Neural progenitor cell (in vitro differentiated cells): ENCODE data around the gene LARGE1. TPM values are rescaled to one million over a fixed set of nuclear protein-coding genes. Genes with fewer than 3 reads are reported as not detected.

Source experiments
- DNase-seq: peaks from one replicate; pipeline ENCODE4 v3.0.0-alpha.2; 2016; ENCODE audit warnings: low spot score
- H2AFZ ChIP-seq: fragments of 200-600 bp; sonication (generic); replicated peaks from 2 replicates; pipeline ENCODE4 v1.6.1; 2016; ENCODE audit warnings: antibody characterized with exemption
- H3F3A ChIP-seq: fragments of 200-600 bp; sonication (generic); 2 replicates; pipeline ENCODE4 v1.6.1; 2016; ENCODE audit warnings: antibody characterized with exemption, low read depth
- H3K27ac ChIP-seq: fragments of 200-600 bp; sonication (generic); 2 replicates; pipeline ENCODE4 v1.5.1; 2016; ENCODE audit warnings: mild to moderate bottlenecking
- H3K27me3 ChIP-seq: fragments of 200-600 bp; sonication (generic); 2 replicates; pipeline ENCODE4 v1.6.1; 2016; ENCODE audit warnings: mild to moderate bottlenecking, moderate library complexity
- H3K36me3 ChIP-seq: fragments of 200-600 bp; sonication (generic); 2 replicates; pipeline ENCODE4 v1.5.1; 2016
- H3K4me1 ChIP-seq: fragments of 200-600 bp; sonication (generic); 2 replicates; pipeline ENCODE4 v1.6.1; 2016; ENCODE audit warnings: mixed run types
- H3K4me2 ChIP-seq: fragments of 200-600 bp; sonication (generic); 2 replicates; pipeline ENCODE4 v1.6.1; 2016
- H3K4me3 ChIP-seq: fragments of 200-600 bp; sonication (generic); 2 replicates; pipeline ENCODE4 v1.5.1; 2016
- H3K79me2 ChIP-seq: fragments of 200-600 bp; sonication (generic); 2 replicates; pipeline ENCODE4 v1.6.1; 2016; ENCODE audit warnings: low read depth
- H3K9ac ChIP-seq: fragments of 200-600 bp; sonication (generic); 2 replicates; pipeline ENCODE4 v1.6.1; 2016
- H3K9me3 ChIP-seq: fragments of 200-600 bp; sonication (generic); 2 replicates; pipeline ENCODE4 v1.5.1; 2016; ENCODE audit warnings: low read depth
- H4K20me1 ChIP-seq: fragments of 200-600 bp; sonication (generic); 2 replicates; pipeline ENCODE4 v1.6.1; 2016; ENCODE audit warnings: low read depth
- H3K27ac Mint-ChIP-seq: 3 replicates; pipeline ENCODE4 v1.8.0; 2021; ENCODE audit warnings: mixed read lengths
- H3K27me3 Mint-ChIP-seq: 2 replicates; pipeline ENCODE4 v1.8.0; 2022; ENCODE audit warnings: low read depth, mild to moderate bottlenecking, inconsistent platforms, moderate library complexity, mixed read lengths; ENCODE audit not compliant: insufficient read depth
- H3K36me3 Mint-ChIP-seq: 3 replicates; pipeline ENCODE4 v1.8.0; 2021; ENCODE audit warnings: mixed read lengths
- H3K4me1 Mint-ChIP-seq: 3 replicates; pipeline ENCODE4 v1.8.0; 2021; ENCODE audit warnings: mixed read lengths
- H3K4me3 Mint-ChIP-seq: 3 replicates; pipeline ENCODE4 v1.8.0; 2021; ENCODE audit warnings: mild to moderate bottlenecking, moderate library complexity, mixed read lengths
- H3K9me3 Mint-ChIP-seq: 3 replicates; pipeline ENCODE4 v1.8.0; 2020; ENCODE audit warnings: mixed read lengths
- CTCF ChIP-seq: fragments of 200-600 bp; sonication (generic); IDR thresholded peaks from 2 replicates; pipeline ENCODE4 v1.5.1; 2017; ENCODE audit warnings: antibody characterized with exemption, mild to moderate bottlenecking
- EZH2 ChIP-seq: fragments of 200-600 bp; sonication (generic); IDR thresholded peaks from 2 replicates; pipeline ENCODE4 v1.6.1; 2017; ENCODE audit warnings: antibody characterized with exemption, mild to moderate bottlenecking, moderate library complexity
- EZH2phosphoT487 ChIP-seq: fragments of 200-600 bp; sonication (generic); IDR thresholded peaks from 2 replicates; pipeline ENCODE4 v1.6.1; 2017; ENCODE audit warnings: antibody characterized with exemption
- total RNA-seq: library from RNA; depleted of rRNA; stranded (reverse); fragments of >200 nt; gene quantifications from 2 replicates; pipeline ENCODE4 v1.2.3, GENCODE V29; 2015; ENCODE audit warnings: low replicate concordance

LARGE1 gene
- total RNA-seq, 1 donor from 2014 or later, result 24.9 TPM

GRCh38 chr22:33758961-33759360, 161.3 kb downstream of the LARGE1 start:
- peaks cover 31% of the 10 kb centered on the region for H3K79me2 ChIP-seq

GRCh38 chr22:33757802-33758483, 162.3 kb downstream of the LARGE1 start:
- Histone ChIP-seq H2AFZ (no peak overlapping the region), H3K4me1 (peaks cover 26% of the 10 kb centered on the region), H3K36me3 (no peaks in the 10 kb centered on the region), H3K79me2 (peaks cover 25% of the 10 kb centered on the region), H3K9ac (no peak overlapping the region), H3K27ac (no peak overlapping the region), H3F3A (peaks cover 31% of the 10 kb centered on the region), H3K27me3 (no peaks in the 10 kb centered on the region), H3K4me3 (peak overlapping the region; percentile 22), H4K20me1 (peaks cover 33% of the 10 kb centered on the region), H3K9me3 (no peaks in the 10 kb centered on the region), H3K4me2 (peak overlapping the region; percentile 59)
- H3K4me3 Mint-ChIP-seq, result peak overlapping the region; percentile 60
- peaks cover 4% of the 10 kb centered on the region for H3K27me3 Mint-ChIP-seq
- H3K4me1 Mint-ChIP-seq, result peaks cover 34% of the 10 kb centered on the region
- peak; percentile 64 for DNase-seq
- TF ChIP-seq CTCF (no peak), EZH2phosphoT487 (no peak), EZH2 (no peak)
- peak overlapping the region; percentile 84 for H3K27ac Mint-ChIP-seq
- H3K36me3 Mint-ChIP-seq, result peaks cover 30% of the 10 kb centered on the region
- peaks cover 7% of the 10 kb centered on the region for H3K9me3 Mint-ChIP-seq

More at GRCh38 chr22:33758961-33759360, 161.3 kb downstream of the LARGE1 start:
- Mint-ChIP-seq H3K36me3 (peaks cover 25% of the 10 kb centered on the region), H3K4me1 (peaks cover 34% of the 10 kb centered on the region), H3K27me3 (peaks cover 4% of the 10 kb centered on the region), H3K9me3 (peaks cover 8% of the 10 kb centered on the region), H3K27ac (no peak overlapping the region), H3K4me3 (no peak overlapping the region)
- H4K20me1 ChIP-seq, result peaks cover 38% of the 10 kb centered on the region
- H3K27me3 ChIP-seq, result no peaks in the 10 kb centered on the region
- H2AFZ ChIP-seq, result no peak overlapping the region
- H3K4me2 ChIP-seq, result no peak overlapping the region
- H3K27ac ChIP-seq, result no peak overlapping the region
- H3K9me3 ChIP-seq, result no peaks in the 10 kb centered on the region
- peaks cover 31% of the 10 kb centered on the region for H3F3A ChIP-seq
- no peak overlapping the region for H3K4me3 ChIP-seq
- TF ChIP-seq CTCF (no peak), EZH2phosphoT487 (no peak), EZH2 (no peak)
- no peak overlapping the region for H3K9ac ChIP-seq
- DNase-seq, result no peak
- H3K36me3 ChIP-seq, result no peaks in the 10 kb centered on the region
- peaks cover 26% of the 10 kb centered on the region for H3K4me1 ChIP-seq

DNA sequence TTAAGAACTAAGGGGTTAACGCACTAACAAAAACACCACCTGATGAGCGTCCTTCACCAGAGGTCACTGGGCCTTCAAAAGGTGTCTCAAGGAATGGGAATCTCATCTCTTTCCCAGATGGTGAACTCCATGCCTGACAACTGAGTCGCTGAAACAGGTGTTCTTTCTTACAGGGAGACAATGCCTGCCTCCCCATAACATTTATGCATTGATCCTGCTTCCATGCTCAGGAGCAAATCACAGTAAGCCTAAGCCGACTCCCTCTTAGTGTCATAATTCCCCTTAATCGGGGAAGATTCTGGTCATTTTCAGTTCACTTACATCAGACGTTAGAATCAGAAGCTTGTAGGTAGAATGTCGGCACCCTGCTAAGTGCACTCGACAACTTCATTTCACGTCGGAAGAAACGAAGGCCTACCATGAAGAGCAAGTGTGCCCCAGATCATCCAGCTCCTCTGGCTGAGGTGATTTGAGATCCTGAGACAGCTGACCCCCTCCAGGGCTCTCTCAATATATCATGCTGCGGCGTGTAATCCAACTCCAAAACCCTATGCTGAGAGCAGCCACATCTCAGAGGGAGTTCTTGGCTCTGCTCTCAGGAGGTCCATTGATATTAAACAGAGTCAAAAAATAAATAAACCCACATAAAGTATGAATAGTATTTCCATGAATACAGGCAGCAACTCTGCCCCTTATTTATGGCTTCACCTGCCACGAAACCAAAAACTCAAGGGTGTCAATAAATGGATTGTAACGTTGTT, 163.1 kb downstream of the LARGE1 start:
- peak overlapping the region; percentile 84 for H3K27ac Mint-ChIP-seq
- Histone ChIP-seq H3K9ac (no peak overlapping the region), H4K20me1 (peaks cover 33% of the 10 kb centered on the region), H3K4me3 (peak overlapping the region; percentile 22), H3K27me3 (no peaks in the 10 kb centered on the region), H2AFZ (no peak overlapping the region), H3K36me3 (no peaks in the 10 kb centered on the region), H3K27ac (peak overlapping the region; percentile 60), H3K79me2 (peaks cover 23% of the 10 kb centered on the region), H3K4me1 (peaks cover 26% of the 10 kb centered on the region), H3K9me3 (no peaks in the 10 kb centered on the region), H3F3A (peaks cover 31% of the 10 kb centered on the region), H3K4me2 (peak overlapping the region; percentile 59)
- no peak for TF ChIP-seq EZH2
- no peak for TF ChIP-seq EZH2phosphoT487
- TF ChIP-seq CTCF, result no peak
- peak overlapping the region; percentile 60 for H3K4me3 Mint-ChIP-seq
- peaks cover 8% of the 10 kb centered on the region for H3K9me3 Mint-ChIP-seq
- H3K4me1 Mint-ChIP-seq, result peaks cover 34% of the 10 kb centered on the region
- H3K36me3 Mint-ChIP-seq, result peaks cover 35% of the 10 kb centered on the region
- DNase-seq, result peak; percentile 14
- peaks cover 4% of the 10 kb centered on the region for H3K27me3 Mint-ChIP-seq
